ENCODE data around the gene PIP5K1C.

The PIP5K1C gene, protein sequence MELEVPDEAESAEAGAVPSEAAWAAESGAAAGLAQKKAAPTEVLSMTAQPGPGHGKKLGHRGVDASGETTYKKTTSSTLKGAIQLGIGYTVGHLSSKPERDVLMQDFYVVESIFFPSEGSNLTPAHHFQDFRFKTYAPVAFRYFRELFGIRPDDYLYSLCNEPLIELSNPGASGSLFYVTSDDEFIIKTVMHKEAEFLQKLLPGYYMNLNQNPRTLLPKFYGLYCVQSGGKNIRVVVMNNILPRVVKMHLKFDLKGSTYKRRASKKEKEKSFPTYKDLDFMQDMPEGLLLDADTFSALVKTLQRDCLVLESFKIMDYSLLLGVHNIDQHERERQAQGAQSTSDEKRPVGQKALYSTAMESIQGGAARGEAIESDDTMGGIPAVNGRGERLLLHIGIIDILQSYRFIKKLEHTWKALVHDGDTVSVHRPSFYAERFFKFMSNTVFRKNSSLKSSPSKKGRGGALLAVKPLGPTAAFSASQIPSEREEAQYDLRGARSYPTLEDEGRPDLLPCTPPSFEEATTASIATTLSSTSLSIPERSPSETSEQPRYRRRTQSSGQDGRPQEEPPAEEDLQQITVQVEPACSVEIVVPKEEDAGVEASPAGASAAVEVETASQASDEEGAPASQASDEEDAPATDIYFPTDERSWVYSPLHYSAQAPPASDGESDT

GRCh38 chr19:3700242-3701032 is at the start of gene PIP5K1C:
PIP5K1C (minus strand) TSS chr19:3700468; CDS start chr19:3700390, 78 bp downstream.
- peak; percentile 69 for DNase-seq

DNA sequence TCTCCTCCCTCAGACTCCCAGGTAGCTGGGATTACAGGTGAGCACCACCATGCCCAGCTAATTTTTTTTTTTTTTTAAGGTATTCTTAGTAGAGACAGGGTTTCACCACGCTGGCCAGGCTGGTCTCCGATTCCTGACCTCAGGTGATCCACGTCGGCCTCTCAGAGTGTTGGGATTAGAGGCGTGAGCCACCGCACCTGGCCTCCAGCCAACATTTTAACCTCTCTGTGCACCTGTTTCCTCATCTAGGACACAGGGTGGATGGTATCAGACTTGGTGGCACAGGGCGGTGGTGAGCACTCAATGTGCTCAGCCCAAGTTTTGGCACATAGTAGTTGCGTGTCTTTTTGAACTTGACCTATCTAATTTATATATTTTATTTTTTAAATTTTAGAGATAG is 48.7 kb upstream of the PIP5K1C start:
- DNase-seq = no peak

GRCh38 chr19:3746371-3747056 is 46.2 kb upstream of the PIP5K1C start:
- no peak for DNase-seq

GRCh38 chr19:3745363-3746045 is 45.2 kb upstream of the PIP5K1C start:
- no peak for DNase-seq

GRCh38 chr19:3743486-3743885 is 43.2 kb upstream of the PIP5K1C start:
- DNase-seq = no peak

GRCh38 chr19:3740431-3740830 is 40.2 kb upstream of the PIP5K1C start:
- DNase-seq = no peak

- no peak for DNase-seq
Observed at GRCh38 chr19:3738477-3739220, 38.4 kb upstream of the PIP5K1C start.

DNA sequence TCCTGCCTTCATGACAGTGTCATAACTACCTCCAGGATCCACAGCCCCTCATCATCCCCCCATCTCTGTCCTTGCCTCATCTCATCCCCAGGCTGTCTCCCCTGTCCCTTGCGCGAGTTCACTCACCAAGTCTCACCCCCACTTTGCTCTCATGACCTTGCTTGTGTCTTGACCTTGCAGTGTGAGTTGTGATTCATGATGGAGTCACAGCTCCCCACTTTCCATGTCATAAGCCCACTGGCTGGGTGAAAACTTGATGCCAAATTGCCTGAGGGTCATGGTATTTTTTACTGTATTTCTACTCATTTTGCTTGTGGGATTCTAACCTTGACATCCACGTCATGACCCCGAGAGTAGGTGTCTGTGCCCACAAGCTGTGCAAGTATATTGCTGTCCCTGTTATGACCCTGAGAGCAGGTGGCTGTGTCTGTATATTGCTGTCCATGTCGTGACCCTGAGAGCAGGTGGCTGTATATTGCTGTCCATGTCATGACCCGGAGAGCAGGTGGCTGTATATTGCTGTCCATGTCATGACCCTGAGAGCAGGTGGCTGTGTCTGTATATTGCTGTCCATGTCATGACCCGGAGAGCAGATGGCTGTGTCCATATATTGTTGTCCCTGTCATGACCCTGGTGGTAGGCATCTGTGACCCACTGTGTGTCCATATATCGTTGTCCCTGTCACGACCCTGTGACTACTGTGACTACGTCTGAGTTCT is 37.4 kb upstream of the PIP5K1C start:
- no peak for DNase-seq

DNA sequence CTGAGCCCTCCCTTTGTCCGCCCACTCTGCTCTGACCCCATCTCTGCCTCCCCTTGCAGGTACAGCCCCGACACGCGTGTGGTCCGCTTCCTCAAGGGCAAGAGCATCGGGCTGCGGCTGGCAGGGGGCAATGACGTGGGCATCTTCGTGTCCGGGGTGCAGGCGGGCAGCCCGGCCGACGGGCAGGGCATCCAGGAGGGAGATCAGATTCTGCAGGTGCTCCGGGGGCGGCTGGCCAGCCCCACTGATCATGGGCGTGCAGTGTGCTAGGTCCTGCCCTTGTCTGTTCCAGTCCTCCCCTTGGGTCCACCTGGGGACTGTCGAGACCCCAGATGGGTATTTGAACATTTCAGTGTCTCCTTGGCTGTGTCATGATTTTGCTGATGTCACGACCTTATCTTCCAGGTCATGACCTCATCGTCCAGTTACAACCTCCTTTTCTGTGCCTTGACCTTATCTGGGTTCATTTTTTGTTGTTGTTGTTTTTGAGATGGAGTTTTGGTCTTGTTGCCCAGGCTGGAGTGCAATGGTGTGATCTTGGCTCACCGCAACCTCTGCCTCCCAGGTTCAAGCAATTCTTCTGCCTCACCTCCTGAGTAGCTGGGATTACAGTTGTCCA is 35.9 kb upstream of the PIP5K1C start:
- DNase-seq = no peak

- no peak for DNase-seq
Observed at GRCh38 chr19:3734310-3734600, 34.0 kb upstream of the PIP5K1C start.

- DNase-seq = no peak
Observed at GRCh38 chr19:3733549-3734309, 33.5 kb upstream of the PIP5K1C start.

GRCh38 chr19:3732108-3732507 is 31.8 kb upstream of the PIP5K1C start:
- DNase-seq = no peak

DNA sequence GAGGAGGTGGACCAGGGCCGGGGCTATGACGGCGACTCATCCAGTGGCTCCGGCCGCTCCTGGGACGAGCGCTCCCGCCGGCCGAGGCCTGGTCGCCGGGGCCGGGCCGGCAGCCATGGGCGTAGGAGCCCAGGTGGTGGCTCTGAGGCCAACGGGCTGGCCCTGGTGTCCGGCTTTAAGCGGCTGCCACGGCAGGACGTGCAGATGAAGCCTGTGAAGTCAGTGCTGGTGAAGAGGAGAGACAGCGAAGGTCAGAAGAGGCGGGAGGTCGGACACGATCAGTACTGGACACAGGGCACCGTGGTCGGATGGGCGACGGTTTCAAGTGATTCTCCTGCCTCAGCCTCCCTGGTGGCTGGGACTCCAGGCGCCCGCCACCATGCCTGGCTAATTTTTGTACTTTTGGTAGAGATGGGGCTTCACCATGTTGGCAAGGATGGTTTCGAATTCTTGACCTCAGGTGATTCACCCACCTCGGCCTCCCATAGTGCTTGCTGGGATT is 30.2 kb upstream of the PIP5K1C start:
- no peak for DNase-seq

- no peak for DNase-seq
Observed at GRCh38 chr19:3725640-3726310, 25.5 kb upstream of the PIP5K1C start.

DNA sequence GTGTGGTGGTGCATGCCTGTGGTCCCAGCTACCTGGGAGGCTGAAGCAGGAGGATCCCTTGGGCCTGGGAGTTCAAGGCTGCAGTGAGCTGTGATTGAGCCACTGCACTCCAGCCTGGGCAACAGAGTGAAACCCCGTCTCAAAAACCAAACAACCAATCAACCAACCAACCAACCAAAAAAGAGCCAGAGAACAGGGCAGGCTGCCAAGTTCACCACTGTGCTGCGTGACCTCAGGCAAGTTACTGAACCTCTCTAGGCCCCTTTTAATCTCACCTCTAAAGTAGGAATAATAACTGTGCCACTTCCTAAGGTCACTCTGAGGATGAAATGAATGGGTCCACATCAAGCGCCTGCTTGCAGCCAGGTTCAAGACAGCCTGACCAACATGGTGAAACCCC is 24.9 kb upstream of the PIP5K1C start:
- no peak for DNase-seq

DNA sequence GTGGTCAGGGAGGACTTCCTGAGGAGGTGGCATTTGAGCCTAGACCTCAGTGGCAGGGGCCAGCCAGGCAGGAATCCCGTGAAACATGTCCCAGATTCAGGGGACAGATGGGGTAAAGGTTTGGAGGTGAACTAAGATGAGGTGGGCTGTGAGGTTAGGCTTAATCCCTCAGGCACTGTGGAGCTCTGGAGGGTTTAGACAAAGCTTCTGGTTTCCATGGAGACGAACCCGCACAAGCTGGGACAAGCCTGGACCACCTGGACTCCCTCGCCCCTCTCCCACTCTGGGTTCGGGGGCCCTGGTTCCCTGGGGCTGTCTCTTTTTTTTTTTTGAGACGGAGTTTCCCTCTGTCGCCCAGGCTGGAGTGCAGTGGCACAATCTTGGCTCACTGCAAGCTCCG is 23.6 kb upstream of the PIP5K1C start:
- no peak for DNase-seq

DNA sequence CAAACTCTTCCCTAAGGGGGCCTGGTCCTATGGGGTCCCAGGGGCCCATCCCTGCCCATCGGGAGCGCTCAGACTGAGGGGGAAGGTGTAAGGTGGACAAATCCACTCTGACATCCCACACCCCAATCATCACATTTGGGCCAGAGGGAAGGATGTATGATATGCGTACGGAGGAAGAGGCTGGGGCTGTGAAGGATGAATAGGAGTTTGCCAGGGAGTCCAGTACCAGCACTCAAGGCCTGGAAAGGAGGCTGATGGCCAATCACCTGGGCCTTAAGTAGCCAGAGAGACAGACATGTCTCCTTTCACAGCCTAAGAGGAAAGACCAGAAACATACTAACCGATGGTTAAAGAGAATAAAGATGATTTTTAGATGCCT is 22.8 kb upstream of the PIP5K1C start:
- DNase-seq = no peak

- no peak for DNase-seq
Observed at GRCh38 chr19:3722443-3723109, 22.3 kb upstream of the PIP5K1C start.
